Cerebellar nuclear complex (tissue), 1 donor: ENCODE measurements around the gene RINL.
"Not testable (repeated sequence)": the region's sequence is repeated elsewhere in the genome, so short reads cannot be mapped to it uniquely, and the experiment has no call there.

ENCODE experiments used
- DNase-seq, 2 experiments: peaks; one replicate each; lab custom pipeline; 2025; lab: John Stamatoyannopoulos, UW

RINL gene

GRCh38 chr19:38875656-38876395 is 2.2 kb downstream of the RINL start:
- no peak for DNase-seq

GRCh38 chr19:38873400-38873799 is 4.7 kb downstream of the RINL start:
- not testable (repeated sequence) for DNase-seq

GRCh38 chr19:38870612-38871011 is 7.5 kb downstream of the RINL start:
- DNase-seq, result no peak

- peak; percentile 50 to 66 for DNase-seq
These were observed 8.1 kb downstream of the RINL start for GRCh38 chr19:38869836-38870607.

GRCh38 chr19:38869160-38869835 is 8.8 kb downstream of the RINL start:
- no peak for DNase-seq

- no peak for DNase-seq
These were observed 9.5 kb downstream of the RINL start for GRCh38 chr19:38868551-38868950.

- DNase-seq, result no peak
These were observed 10.8 kb downstream of the RINL start for GRCh38 chr19:38867171-38867780.

- DNase-seq, result no peak
These were observed 15.6 kb downstream of the RINL start for GRCh38 chr19:38862321-38863059.

- no peak for DNase-seq
These were observed 16.7 kb downstream of the RINL start for GRCh38 chr19:38861368-38861767.

- not testable (repeated sequence) for DNase-seq
These were observed 18.4 kb downstream of the RINL start for GRCh38 chr19:38859631-38860204.

- DNase-seq, result no peak
These were observed 21.3 kb downstream of the RINL start for GRCh38 chr19:38856813-38857212.

- not testable (repeated sequence) for DNase-seq
These were observed 22.3 kb downstream of the RINL start for GRCh38 chr19:38855751-38856150.

GRCh38 chr19:38854961-38855360 is 23.1 kb downstream of the RINL start:
- not testable (repeated sequence) for DNase-seq

- no peak for DNase-seq
These were observed 24.9 kb downstream of the RINL start for GRCh38 chr19:38853214-38853613.

GRCh38 chr19:38852231-38853044 is 25.6 kb downstream of the RINL start:
- no peak for DNase-seq

GRCh38 chr19:38851622-38852230 is 26.3 kb downstream of the RINL start:
- DNase-seq, result peak in 1 of 2 experiments; percentile 56

GRCh38 chr19:38850976-38851621 is 27.0 kb downstream of the RINL start:
- DNase-seq, result no peak

GRCh38 chr19:38850436-38850975 is 27.6 kb downstream of the RINL start:
- no peak for DNase-seq

- peak; percentile 100 for DNase-seq
These were observed 28.1 kb downstream of the RINL start, which contains the start of gene HNRNPL for GRCh38 chr19:38849860-38850435. TSS of gene HNRNPL (minus strand) at chr19:38849986. CDS start at chr19:38849966, 20 bp downstream.
